GM21381 (cell line): Measurements from ENCODE around the gene KRTAP5-8.
"Not testable (repeated sequence)": the region's sequence is repeated elsewhere in the genome, so short reads cannot be mapped to it uniquely, and the experiment has no call there.

ENCODE experiments used
- ATAC-seq: cut with Tn5 transposase; IDR thresholded peaks from one replicate; pipeline ENCODE4 v1.9.1; 2021; ENCODE audit warnings: mild to moderate bottlenecking, moderate library complexity; ENCODE audit not compliant: unreplicated experiment

KRTAP5-8 gene, protein sequence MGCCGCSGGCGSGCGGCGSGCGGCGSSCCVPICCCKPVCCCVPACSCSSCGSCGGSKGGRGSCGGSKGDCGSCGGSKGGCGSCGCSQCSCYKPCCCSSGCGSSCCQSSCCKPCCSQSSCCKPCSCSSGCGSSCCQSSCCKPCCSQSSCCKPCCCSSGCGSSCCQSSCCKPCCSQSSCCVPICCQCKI

DNA sequence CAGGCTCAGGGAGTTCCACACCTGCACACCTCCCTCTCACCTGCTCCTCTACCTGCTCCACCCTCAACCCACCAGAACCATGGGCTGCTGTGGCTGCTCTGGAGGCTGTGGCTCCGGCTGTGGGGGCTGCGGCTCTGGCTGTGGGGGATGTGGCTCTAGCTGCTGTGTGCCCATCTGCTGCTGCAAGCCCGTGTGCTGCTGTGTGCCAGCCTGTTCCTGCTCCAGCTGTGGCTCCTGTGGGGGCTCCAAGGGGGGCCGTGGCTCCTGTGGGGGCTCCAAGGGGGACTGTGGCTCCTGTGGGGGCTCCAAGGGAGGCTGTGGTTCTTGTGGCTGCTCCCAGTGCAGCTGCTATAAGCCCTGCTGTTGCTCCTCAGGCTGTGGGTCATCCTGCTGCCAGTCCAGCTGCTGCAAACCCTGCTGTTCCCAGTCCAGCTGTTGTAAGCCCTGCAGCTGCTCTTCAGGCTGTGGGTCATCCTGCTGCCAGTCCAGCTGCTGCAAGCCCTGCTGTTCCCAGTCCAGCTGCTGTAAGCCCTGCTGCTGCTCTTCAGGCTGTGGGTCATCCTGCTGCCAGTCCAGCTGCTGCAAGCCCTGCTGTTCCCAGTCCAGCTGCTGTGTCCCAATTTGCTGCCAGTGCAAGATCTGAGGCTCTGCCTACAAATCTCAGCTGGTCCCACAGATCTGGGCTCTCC is at the start of gene KRTAP5-8:
TSS of gene KRTAP5-8 (plus strand) at position 49 of the 689 bp plus-strand sequence. CDS start at position 80, 31 bp downstream.
- ATAC-seq = not testable (repeated sequence)

DNA sequence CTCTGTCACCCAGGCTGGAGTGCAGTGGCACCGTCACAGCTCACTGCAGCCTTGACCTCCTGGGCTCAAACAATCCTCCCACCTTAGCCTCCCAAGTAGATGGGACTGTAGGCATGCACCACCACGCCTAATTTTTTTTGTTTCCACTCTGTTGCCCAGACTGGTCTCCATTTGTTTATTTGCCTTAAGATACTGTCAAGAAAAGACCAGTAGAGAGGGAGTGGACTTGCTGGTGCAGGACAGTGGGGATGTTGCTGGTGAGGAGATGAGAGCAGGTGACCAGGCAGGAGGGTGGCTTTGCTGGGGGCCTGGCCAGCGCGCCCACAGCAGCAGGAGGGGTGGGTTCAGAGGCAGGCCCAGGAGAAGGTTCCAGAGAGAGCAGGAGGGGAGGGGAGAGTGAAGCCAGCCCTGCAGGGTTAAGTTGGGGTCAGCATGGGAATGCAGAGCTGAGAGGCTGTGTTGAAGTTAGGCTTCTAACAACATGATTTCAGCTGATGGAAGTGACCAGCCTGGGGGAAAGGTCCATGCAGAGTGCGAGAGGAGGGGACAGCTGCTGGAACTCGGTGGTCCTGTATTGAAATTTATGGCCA is 49.0 kb upstream of the KRTAP5-8 start:
- no peak for ATAC-seq

DNA sequence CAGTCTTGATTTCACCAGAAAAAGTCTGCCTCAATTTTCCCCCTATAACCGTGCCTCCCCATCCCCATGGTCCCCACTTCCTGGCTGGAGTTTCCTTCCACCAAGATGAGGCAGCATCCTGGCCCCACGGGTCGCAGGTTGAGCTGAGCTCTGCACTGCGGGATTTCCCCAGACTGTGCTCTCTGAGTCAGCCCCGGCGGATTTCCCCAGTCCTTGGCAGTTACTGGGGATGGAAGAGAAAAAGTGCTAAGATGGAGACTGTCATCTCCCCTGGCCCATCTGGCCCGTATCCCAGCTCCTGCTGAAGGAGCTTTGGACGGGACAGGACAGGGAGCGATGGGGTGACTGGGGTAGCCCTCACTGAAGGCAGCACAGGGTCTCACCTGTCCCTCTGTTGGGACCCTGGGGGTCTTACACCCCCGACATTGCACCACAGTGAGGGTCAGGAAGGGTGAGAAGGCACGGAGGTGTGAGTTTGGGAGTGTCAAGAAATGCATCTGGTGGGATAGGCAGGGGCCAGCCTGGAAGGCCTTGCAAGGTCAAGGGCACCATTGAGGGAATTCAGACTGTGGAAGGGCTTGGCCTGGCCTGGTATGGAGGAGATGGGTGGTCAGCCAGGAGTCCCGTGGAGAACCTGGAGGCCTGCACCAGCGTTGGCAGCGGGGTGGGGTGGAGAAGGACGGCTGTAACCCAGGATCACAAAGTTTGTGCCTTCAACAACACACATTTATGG is 48.3 kb upstream of the KRTAP5-8 start:
- ATAC-seq = no peak

DNA sequence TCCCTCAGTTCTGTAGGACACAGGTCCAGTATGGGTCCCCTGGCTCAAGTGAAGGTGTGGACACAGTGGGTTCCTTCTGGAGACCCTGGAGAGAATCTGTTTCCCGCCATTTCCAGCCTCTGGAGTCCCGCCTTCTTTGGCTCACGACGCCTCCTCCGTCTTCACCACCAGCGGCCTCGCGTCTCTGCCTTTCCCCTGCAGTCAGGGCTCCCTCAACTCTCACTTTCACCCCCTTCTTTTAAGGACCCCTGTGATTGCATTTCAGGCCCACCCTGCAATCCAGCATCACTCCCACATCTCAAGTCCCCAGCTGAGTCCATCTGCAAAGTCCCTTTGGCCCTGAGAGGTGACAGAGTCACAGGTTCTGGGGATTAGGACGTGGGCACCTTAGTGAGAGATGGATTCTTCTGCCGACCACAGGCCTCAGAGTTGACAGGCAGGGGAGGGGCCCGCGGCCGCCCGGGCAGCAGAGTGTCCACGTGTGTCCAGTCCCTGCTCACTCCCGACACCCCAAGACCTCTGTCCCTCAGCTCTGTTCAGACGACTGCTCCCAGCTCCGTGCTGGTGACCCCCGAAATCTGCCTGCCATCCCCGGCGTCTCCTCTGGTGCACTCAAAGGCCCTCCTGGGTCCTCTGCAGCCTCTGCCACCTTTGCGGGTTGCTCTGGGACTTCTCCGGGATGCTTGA is 47.6 kb upstream of the KRTAP5-8 start:
- no peak for ATAC-seq

DNA sequence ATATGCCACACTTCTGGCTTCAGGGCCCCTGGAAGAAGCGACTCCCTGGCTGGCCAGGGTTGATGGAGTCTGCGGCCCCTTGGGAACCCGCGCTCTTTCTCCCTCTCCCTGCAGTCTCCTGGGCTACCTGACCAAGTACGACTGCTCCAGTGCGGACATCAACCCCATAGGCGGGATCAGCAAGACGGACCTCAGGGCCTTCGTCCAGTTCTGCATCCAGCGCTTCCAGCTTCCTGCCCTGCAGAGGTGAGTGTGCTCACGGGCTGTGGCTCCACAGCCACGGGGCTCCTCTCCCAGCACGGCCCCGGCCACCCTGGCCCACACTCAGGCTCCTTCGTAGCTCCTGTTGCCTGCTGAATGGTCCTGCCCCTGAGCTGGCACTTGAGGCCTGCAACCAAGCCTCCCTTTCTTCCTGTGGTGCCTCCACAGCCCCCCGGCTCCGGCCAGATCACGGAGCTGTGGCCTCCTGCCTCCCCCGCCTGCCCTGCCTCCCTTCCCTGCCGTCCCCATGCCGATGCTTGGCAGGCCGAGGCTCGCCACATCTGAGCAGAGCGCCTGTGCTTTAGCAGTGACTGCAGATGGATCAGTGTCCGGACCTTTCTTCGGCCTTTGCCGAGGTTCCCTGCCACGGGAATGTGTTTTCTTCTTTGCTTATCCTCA is 47.0 kb upstream of the KRTAP5-8 start:
- no peak for ATAC-seq

DNA sequence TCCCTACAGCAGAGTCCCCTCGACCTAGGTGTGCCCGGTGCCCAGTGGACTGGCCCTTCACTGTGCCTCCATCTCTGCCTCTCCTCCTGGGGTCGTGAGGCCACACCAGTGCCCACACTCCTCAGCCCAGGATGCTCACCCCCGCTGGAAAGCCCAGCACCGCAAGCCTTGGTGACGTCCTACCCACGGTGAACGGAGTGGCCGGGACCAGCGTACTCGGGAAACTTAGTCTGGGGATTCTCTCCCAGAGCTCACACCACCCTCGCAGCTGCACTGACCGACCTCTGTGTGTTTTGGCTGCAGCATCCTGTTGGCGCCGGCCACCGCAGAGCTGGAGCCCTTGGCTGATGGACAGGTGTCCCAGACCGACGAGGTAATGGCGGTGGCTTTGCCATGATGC is 46.3 kb upstream of the KRTAP5-8 start:
- no peak for ATAC-seq

DNA sequence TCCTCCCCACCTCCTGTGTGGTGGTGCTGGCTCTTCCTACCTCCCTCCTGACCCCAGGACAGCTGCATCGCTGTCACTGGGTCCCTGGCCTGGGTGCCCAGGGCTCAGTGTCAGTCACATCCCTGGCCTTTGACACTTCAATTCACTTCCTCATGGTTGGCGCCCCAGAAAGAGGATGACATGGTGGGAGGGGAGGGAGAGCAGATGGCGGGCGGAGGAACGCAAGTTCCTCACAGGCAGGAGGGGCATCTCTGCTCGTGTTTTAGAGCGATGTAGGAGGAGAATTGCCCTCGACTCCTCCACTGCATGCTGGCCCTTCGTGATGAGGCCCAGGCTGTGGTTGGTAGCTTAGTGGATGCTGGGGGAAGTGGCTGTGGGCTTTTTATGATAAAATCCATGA is 45.9 kb upstream of the KRTAP5-8 start:
- no peak for ATAC-seq

DNA sequence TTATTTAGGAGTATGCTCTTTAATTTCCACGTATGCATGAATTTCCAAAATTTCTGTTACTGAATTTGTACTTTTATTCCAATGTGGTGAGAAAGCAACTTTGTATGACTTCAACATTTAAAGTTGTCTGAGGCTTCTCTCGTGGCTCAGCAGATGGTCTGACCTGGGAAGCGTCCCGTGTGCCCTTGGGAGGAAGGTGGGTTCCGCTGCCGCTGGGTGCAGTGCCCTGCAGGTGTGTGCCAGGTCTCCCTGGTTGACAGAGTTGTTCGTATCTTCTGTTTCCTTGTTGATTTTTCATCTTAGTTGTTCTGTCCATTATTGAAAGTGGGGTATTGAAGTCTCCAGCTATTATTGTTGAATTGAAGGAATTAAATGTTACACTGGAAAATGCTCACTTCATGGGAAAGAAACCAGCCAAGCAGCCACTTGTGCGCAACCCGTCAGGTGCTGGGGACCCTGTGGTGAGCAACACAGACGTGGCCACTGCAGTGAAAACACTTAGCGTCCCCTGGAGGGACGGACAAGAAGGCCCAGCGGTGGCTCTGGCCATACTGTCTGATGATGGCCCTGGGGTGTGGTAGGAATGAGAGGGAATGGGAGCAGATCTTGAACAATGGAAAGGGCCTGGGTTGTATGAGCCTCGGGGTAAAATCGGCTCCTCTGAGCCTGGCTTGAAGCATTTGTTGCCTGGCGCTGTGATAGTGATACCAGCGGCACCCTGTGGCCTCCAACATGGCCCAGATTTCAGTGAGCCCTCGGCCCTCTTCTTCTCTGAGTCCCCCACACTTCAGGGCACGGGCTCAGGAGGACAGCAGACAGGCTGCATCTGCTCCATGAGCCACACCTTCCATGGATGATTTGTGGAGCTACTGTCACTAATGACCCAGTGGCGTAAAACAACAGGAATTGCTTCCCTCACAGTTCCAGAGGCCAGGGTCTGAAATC is 42.3 kb upstream of the KRTAP5-8 start:
- ATAC-seq = no peak

DNA sequence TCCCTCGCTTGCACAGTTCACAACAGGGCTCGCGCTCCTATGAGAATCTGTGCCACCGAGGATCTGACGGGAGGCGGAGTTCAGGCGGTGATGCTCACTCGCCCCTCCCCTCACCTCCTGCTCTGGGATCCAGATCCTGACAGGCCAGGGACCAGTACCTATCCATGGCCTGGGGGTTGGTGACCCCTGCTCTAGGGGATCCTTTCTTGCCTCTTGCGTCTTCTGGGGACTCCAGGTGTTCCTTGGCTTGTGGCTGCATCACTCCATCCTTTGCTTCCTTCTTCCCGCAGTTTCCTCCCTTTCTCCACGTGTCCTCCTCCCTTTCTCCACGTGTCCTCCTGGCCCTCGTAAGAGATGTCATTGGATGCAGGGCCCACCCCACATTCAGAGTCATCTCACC is 41.4 kb upstream of the KRTAP5-8 start:
- ATAC-seq = no peak

DNA sequence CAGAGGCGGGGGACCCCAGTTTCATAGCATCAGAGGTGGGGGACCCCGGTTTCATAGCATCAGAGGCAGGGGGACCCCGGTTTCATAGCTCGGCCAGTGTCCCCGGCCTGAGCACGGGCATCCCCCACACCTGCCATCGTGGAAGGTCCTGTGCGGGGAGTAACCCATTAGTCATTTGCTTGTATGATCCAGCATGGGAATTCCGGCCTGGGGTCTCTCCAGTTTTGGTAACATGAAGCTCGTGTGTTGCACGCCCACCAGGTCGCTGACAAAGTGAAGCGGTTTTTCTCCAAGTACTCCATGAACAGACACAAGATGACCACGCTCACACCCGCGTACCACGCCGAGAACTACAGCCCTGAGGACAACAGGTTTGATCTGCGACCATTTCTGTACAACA is 39.7 kb upstream of the KRTAP5-8 start:
- no peak for ATAC-seq

DNA sequence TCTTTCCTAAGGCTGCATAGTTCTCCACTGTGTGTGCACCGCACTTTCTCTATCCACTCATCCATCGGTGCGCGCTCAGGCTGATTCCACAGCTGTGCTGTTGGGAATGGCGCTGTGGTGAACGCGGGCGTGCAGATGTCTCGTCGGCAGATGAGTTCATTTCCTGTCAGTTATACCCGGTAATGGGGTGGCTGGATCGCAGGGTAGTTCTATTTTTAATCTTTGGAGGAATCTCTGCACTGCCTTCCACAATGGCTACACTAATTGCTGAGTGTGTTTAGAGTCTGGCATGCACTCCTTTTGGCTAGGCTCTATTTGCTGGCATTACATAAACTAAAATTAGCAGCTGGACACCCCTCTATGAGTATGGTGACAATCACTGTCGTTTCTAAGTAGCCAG is 38.7 kb upstream of the KRTAP5-8 start:
- no peak for ATAC-seq

DNA sequence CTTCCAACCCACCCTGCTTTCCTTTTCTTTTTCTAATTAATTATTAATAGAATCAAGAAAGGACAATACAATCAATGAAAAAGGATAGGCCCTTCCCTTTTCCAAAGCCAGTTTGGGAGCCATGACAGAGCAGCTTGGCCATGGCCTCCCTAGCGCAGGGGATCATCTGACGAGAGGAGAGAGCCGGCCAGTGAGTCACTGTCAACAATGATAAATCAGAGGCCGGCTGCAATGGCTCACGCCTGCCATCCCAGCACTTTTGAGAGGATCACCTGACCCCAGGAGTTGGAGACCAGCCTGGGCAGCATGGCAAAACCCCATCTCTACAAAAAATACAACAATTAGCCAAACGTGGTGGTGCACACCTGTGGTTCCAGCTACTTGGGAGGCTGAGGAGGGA is 38.3 kb upstream of the KRTAP5-8 start:
- ATAC-seq = no peak

DNA sequence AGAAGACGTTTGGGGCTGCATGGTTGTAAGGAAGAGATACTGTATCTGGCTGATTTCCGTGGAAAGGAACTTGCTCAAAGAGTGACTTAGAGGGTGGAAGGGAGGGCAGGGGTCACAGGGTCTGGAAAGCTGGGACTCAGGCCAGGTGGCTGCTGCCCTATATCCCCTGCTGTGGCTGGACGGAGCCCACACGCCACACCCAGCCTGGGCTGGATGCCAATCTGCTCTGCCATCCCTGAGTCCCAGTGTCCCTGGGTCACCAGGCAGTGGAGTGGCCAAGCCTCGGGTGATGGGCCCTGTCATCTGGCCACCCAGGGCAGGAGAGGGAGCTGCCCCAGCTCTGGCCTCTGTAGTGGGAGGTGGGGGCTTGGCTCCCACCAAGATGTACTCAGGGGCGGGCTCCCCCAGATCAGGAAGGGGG is 37.2 kb upstream of the KRTAP5-8 start:
- ATAC-seq = no peak

DNA sequence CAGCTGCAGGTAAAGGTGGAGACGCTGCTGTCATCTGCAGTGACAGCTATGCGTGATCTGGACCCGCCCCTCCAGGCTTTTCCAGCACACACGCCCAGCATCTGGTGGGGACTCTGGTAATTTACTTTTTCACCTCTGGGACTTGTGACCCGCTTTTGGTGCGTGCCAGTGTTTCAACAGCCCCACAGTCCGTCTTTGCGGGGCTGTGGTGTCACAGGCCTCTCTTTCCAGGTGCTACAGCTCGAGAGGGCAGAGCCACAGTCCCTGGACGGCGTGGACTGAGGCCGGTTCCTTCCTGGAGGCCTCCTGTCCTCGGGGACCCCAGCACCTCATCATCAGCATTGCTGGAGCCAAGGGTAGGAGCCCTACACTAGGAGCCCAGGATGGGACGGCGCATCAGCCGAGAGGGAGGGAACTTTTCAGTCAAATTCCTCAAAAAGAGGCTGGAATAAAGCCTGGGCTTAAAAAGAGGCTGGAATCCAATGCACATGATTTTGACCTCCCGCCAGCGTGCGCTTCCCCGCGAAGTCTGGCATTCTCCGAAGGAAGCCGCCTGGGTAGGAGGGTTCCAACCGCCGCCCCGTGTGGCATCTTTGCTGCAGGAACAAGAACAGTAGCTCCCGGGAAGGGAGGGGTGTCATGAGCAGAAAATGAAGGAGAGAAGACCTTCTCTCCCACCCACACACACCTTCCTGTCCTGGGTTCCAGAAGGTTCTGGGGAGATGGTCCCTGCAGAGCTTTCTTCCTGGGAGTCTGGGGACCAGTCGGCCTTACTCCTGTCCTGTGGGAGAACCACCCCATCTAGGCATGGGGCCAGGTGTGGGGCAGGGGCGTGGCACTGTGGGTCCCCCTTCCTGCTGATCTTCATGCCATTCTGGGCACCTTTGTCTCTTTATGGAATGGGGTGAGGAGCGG is 36.5 kb upstream of the KRTAP5-8 start:
- no peak for ATAC-seq

DNA sequence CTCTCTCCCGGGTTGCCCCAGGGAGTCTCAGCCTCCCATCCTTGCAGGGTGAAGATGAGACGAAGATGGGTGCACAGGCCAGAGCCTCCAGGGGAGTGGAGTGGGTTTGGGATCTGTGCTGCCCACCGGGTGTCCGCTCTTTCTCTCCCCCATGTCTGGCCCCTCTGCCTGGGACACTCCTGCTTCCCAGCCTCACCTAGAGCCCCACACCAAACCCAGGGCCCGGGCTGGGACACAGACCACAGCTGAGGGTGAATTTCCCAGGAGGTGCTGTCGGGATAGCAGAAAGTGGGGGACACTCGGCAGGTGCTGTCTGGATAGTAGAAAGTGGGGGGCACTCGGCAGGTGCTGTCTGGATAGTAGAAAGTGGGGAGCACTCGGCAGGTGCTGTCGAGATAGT is 35.8 kb upstream of the KRTAP5-8 start:
- ATAC-seq = no peak

DNA sequence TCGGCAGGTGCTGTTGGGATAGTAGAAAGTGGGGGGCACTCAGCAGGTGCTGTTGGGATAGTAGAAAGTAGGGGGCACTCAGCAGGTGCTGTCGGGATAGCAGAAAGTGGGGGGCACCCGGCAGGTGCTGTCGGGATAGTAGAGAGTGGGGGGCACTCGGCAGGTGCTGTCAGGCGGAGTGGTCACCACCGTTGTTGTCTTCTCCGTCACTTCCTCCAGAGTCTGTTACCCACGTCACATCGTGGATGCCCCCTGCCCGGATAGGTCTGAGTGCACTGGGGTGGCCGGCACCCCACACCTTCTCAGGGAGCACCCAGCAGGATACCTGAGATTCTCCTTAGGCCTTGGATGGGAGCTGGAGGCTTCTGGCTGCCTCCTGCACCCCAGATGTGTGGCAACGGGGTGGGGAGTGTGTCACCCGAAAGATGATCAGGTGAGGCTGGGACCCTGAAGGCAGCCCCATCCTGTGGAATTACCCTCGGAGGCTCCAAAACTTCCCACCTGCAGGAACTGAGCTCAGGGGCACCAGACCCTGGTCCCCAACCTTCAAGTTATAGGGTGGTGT is 34.9 kb upstream of the KRTAP5-8 start:
- ATAC-seq = no peak

DNA sequence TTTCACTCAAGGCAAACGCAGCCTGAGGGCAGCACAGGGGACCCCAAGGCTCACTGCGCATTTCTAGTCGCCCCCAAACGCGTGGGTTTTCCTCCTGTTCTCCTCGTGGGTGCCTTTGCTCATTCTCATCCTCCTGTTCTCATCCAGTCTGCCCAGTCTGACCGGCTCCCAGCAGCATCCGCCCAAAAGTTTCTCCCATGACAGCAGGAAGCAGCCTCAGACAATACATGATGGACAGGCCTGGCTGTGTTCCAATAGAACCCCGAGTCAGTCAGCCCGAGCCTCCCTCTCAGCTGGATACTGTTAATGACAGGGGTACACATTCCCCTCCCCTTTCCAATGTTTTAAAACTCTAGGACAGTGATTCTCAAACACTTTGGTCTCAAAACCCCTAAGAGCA is 33.3 kb upstream of the KRTAP5-8 start:
- no peak for ATAC-seq

DNA sequence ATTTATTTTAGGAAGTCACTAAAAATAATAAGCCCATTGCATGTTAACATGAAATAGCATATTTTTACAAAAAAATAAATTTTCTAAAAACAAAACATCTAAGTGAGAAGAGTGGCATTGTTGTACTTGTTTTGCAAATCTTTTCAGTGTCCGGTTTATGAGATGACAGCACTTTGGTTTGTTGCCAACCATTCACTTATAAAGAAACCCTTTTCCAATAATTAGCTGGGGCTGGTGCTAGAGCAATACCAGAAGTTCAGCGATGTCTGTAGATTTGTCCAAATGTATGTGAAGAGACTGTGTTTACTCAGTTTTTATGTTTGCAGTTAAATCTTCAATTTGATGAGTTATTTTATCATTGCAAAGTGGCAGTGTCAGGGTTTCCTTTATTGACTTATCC is 32.8 kb upstream of the KRTAP5-8 start:
- ATAC-seq = no peak
